ENCODE data around the gene STIP1. TPM values are rescaled to one million over a fixed set of nuclear protein-coding genes. Genes with fewer than 3 reads are reported as not detected.
A peak's percentile ranks its signal among the peaks of the same experiment; 100 is the strongest.

Gene STIP1
- total RNA-seq, result 100 to 1,000 TPM in 1 of 6 experiments, 10 to 100 TPM in 5; 27.6 to 110 (median 59.4) TPM
- long read RNA-seq, transcript STIP1-201 (14 exons, 2,196 nt), result major isoform, 18 of 24 reads
- long read RNA-seq, partial matches to known transcripts, result 2 of 24 reads
- long read RNA-seq, other reads (novel, unspliced or antisense), result 2 of 24 reads

DNA sequence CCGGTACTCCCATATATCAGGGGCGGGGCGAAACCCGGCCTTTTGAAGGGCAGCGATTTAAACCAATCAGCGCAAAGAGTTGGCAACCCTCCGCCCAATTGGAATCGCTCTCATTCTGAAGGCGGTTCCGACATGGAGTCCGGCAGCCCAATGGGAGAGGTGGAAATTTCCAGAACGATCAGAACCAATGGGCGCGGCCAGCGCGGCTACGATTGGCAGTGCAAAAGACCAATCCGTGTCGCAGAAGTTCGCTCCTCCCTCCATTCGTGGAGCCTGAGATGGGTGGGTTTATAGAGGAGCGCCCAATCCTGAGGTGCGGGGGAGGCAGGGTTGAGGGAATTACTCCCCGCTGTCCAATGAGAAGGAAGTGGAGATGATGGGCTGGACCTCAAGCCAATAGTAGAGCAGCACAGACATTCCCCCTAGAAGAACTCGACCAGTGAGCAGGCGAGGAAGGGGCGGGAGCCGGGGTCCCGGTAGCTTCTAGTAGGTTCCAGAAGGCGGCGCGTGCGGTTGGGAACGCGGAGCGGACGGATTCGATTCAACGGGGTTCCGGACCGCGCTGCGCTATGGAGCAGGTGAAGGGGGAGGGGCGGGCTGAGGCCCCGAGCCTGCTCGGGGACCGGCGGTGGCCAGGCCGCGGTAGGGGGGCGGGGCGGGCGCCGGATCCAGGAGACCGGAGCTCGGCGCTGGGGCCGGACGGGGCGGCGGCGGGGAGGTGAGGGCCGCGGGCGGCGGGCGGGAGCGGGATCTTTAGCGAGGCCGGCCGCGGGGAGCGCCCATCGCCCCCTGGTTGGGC lies at the start of gene STIP1:
Gene STIP1, plus strand, starts transcription at position 479 of the 799 bp plus-strand sequence. Its CDS starts 91 bp downstream, at position 570.
- H3K4me1 ChIP-seq, result peaks cover 0 to 40% (median 4%) of the 10 kb centered on the region in 4 donors
- ATAC-seq, result peak; percentile 82 to 94 (median 90)
- TF ChIP-seq, protein P1, sequence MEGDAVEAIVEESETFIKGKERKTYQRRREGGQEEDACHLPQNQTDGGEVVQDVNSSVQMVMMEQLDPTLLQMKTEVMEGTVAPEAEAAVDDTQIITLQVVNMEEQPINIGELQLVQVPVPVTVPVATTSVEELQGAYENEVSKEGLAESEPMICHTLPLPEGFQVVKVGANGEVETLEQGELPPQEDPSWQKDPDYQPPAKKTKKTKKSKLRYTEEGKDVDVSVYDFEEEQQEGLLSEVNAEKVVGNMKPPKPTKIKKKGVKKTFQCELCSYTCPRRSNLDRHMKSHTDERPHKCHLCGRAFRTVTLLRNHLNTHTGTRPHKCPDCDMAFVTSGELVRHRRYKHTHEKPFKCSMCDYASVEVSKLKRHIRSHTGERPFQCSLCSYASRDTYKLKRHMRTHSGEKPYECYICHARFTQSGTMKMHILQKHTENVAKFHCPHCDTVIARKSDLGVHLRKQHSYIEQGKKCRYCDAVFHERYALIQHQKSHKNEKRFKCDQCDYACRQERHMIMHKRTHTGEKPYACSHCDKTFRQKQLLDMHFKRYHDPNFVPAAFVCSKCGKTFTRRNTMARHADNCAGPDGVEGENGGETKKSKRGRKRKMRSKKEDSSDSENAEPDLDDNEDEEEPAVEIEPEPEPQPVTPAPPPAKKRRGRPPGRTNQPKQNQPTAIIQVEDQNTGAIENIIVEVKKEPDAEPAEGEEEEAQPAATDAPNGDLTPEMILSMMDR (IDR thresholded peaks at IDR 0.05), result peak in 1 of 4 donors; percentile 6
- TF ChIP-seq POLR2A (IDR thresholded peaks at IDR 0.05), result no peak
- 0% methylated on average over 31 of the region's 74 CpGs for WGBS (ENCODE audit: insufficient coverage, low coverage, low lambda C conversion rate, missing lambda C conversion rate)
- intact Hi-C loops (cut with DNase I), result no loop called here
- peak; percentile 97 to 99 (median 99) for DNase-seq
- no peaks in the 10 kb centered on the region for H3K36me3 ChIP-seq
- H3K27me3 ChIP-seq, result no peaks in the 10 kb centered on the region
- H3K9me3 ChIP-seq, result no peaks in the 10 kb centered on the region
- H3K4me3 ChIP-seq, result peak within 1 kb of the TSS; percentile 55 to 65 (median 58)
- peak within 1 kb of the TSS; percentile 95 to 99 (median 98) for H3K27ac ChIP-seq

DNA sequence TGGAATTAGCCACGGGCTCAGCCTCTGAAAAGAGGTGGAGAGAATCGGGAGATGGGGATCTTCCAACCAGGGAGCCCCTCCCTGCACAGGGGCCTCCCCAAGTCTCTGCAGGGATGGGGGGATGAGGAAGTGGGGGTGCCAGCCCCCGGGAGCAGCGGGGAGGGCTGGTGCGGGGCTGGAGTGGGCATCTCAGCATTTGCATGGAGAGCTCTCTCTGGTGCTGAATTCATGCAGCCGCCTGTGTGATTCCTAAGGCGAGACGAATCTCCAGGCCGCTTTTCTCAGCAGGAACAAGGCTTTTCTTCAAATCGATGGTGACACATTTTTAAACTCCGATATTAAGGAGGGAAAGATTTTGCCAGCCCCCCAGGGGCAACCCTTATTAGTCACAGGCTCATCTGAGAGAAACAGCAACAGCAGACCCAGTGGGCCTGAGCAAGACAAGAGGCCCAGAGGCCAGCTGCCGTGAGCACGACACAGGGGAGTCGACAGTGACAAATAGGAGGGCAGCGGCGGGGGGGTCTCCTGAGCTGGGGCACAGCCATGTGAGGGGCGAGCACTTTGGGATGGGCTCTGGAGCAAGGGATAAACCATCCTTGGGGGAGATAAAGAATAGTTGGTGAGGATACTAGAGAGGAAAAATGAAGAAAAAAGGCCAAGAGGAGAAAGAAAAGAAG lies 49.1 kb upstream of the STIP1 start:
- DNase-seq (no peak), ATAC-seq (no peak)
- no peaks in the 10 kb centered on the region for H3K9me3 ChIP-seq
- no peak overlapping the region for H3K27ac ChIP-seq
- TF ChIP-seq POLR2A (IDR thresholded peaks at IDR 0.05), result no peak
- no peaks in the 10 kb centered on the region for H3K27me3 ChIP-seq
- 88% methylated on average over 9 of the region's 17 CpGs for WGBS (ENCODE audit: insufficient coverage, low coverage, low lambda C conversion rate, missing lambda C conversion rate)
- intact Hi-C loops (cut with DNase I), result no loop called here
- H3K4me3 ChIP-seq, result no peak overlapping the region
- H3K36me3 ChIP-seq, result no peaks in the 10 kb centered on the region
- no peaks in the 10 kb centered on the region for H3K4me1 ChIP-seq

DNA sequence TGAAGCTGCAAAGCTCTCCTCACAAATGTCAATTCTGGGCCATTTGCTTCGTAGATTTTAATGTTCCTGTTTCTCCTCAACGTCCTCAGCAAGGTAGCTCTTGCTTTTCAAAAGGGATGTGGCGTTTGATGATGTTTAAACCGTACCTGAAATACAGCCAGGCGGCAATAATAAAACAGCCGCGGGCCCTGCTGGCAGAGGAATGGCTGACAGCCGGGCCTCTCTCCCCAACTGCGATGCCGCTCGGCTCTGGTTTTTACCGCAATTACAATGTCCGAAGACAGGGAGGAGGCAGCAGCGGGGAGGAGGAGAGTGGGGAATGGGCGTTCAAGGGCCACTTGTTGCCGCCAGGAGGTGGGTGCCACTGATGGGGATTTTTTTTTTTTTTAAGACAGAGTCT lies 47.6 kb upstream of the STIP1 start:
- no peak for TF ChIP-seq POLR2A (IDR thresholded peaks at IDR 0.05)
- TF ChIP-seq, protein P1 (IDR thresholded peaks at IDR 0.05), result no peak
- ATAC-seq (no peak), DNase-seq (no peak)
- Histone ChIP-seq H3K4me1 (no peaks in the 10 kb centered on the region), H3K27ac (no peak overlapping the region), H3K27me3 (no peaks in the 10 kb centered on the region), H3K4me3 (no peak overlapping the region), H3K36me3 (no peaks in the 10 kb centered on the region), H3K9me3 (no peaks in the 10 kb centered on the region)
- WGBS (ENCODE audit: insufficient coverage, low coverage, low lambda C conversion rate, missing lambda C conversion rate), result 69% methylated on average over 8 of the region's 16 CpGs
- intact Hi-C loops (cut with DNase I), result no loop called here

DNA sequence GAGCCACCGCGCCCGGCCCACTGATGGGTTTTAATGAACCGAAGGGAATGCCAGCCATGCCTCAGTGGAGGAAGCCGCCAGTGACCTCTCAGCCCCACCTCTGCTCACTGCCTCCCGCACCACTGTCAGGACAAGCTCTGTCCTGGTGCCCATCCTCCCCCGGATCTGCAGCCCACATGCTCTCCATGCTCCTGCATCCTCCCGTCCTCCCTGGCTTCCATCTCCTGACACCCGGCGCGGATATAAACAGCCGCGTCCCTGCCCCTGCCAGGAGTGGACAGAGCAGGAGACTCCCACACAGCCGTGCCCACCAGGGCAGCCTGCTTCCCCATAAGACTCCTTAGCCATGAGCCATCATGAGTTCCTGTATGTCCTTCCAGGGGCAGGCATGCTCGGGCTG lies 46.9 kb upstream of the STIP1 start:
- ATAC-seq (no peak), DNase-seq (no peak)
- 85% methylated on average over 5 of the region's 15 CpGs for WGBS (ENCODE audit: insufficient coverage, low coverage, low lambda C conversion rate, missing lambda C conversion rate)
- H3K36me3 ChIP-seq, result no peaks in the 10 kb centered on the region
- no peak overlapping the region for H3K4me3 ChIP-seq
- H3K27me3 ChIP-seq, result no peaks in the 10 kb centered on the region
- H3K27ac ChIP-seq, result no peak overlapping the region
- TF ChIP-seq POLR2A (IDR thresholded peaks at IDR 0.05), result no peak
- intact Hi-C loops (cut with DNase I), result no loop called here
- no peaks in the 10 kb centered on the region for H3K9me3 ChIP-seq
- no peaks in the 10 kb centered on the region for H3K4me1 ChIP-seq

DNA sequence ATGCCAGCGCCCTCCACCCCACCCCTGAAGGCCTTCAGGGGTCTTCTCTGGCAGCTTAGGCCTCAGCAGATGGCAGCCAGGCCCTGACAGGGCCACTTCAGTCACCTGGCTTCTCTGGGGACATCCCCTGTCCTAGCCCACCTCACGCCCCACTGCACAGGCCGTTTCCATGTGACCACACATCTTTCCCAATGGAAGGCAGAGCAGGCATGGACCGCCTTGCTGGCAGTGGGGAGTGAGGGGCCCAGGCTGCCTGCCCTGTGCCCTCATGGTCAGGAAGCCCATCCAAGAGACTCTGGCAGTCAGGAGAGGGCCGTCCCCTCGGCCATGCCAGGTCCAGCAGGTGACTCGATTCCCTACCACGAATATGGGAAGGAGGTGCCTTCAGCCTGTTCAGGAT lies 45.9 kb upstream of the STIP1 start:
- H3K4me3 ChIP-seq, result no peak overlapping the region
- ATAC-seq (no peak), DNase-seq (no peak)
- no peaks in the 10 kb centered on the region for H3K36me3 ChIP-seq
- TF ChIP-seq POLR2A (IDR thresholded peaks at IDR 0.05), result no peak
- TF ChIP-seq, protein P1 (IDR thresholded peaks at IDR 0.05), result no peak
- no peaks in the 10 kb centered on the region for H3K9me3 ChIP-seq
- WGBS (ENCODE audit: insufficient coverage, low coverage, low lambda C conversion rate, missing lambda C conversion rate), result no CpG with 5 or more reads among the region's 8 CpGs
- no peaks in the 10 kb centered on the region for H3K27me3 ChIP-seq
- no peaks in the 10 kb centered on the region for H3K4me1 ChIP-seq
- intact Hi-C loops (cut with DNase I), result no loop called here
- H3K27ac ChIP-seq, result no peak overlapping the region
